Hematopoietic multipotent progenitor cell (in vitro differentiated cells): ENCODE results near the gene VANGL2. TPM values are rescaled to one million over a fixed set of nuclear protein-coding genes. Genes with fewer than 3 reads are reported as not detected.

Experiments used
- DNase-seq, 3 donors: peaks; one replicate each; pipeline ENCODE4 v3.0.0-alpha.2; 2011 to 2015; ENCODE audit warnings: low read depth in 2 of 3, low spot score in 2 of 3
- total RNA-seq: library from RNA; depleted of rRNA; stranded (reverse); fragments of >200 nt; gene quantifications from one replicate; pipeline ENCODE4 v1.2.3, GENCODE V29; 2012

The VANGL2 gene
- 3.8 TPM for total RNA-seq

DNA sequence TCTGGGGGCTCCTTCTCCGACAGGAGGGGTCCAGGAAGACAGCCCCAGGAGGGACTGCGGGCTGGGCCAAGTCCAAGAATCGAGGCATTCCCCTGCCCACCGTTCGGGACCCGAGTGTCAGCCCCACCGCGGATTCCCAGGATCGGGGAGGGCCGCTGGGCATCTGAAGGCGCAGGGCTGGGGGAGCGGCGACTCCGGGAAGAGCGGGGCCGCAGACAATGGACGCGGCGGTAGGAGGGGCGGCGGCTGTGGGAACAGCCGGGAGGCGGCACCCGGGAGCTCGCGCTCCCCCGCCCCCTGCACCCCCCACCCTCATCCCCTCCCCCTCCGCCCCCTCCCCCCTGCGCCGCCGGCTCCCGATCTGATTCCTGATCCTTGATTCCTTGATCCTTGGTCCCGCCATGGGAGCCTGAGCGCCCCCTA lies at the start of gene VANGL2:
VANGL2 (plus strand) TSS at position 342 of the 423 bp plus-strand sequence. CDS start 15,274 bp downstream, outside the sequence.
- peak in 2 of 3 donors; percentile 64 to 71 for DNase-seq

DNA sequence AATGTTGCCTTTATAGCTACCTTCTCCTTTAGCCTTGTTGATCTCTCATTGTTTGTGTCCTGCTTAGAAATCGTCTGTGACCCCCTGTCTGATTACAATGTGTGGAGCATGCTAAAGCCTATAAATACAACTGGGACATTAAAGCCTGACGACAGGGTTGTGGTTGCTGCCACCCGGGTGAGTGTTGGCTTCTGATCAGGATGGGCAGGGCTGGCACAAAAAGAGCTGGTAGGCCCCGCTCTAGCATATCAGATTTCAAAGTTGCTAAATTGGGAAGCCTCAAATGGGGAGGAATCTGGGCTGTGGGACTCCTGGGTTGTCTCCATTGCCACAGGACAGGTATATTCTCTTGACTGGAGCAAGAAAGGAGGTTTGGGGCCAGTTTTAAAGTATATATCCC lies 48.7 kb upstream of the VANGL2 start:
- DNase-seq, result no peak

DNA sequence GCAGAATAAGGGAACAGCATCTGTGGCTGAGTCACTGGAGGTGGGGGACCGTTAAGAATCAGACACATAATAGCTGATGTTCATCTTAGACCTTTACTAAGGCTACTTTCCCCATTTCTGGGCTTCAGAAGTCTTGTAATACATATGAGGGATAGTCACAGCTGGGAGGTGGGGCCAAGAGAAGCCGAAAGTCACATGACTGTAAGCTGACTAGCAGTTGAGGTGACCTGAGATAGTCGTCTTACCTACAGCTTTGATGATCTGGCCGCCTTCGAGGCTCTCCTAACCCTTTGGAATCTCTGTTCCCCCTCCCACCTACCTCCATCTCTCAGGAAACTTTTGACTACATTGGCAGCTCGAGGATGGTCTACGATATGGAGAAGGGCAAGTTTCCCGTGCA lies 47.8 kb upstream of the VANGL2 start:
- no peak for DNase-seq

DNA sequence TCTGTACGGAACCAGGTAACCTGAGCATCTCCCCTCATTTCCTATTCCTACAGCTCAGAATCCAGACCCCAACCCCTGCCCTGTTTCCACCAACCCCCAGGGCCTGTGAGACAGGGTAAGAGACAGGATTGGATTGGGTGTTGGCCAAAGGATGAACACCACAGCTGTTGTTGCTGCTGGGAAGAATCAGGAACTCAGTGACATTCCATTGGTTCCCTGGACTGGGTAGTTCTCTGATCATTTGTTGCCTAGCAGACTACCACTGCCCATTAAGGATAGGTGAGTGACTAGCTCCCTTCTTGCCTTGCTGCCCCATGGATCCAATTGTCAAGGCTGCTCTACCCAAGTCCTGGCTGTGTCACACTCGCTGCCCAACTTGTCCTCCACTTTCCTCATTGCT lies 47.1 kb upstream of the VANGL2 start:
- DNase-seq, result no peak

DNA sequence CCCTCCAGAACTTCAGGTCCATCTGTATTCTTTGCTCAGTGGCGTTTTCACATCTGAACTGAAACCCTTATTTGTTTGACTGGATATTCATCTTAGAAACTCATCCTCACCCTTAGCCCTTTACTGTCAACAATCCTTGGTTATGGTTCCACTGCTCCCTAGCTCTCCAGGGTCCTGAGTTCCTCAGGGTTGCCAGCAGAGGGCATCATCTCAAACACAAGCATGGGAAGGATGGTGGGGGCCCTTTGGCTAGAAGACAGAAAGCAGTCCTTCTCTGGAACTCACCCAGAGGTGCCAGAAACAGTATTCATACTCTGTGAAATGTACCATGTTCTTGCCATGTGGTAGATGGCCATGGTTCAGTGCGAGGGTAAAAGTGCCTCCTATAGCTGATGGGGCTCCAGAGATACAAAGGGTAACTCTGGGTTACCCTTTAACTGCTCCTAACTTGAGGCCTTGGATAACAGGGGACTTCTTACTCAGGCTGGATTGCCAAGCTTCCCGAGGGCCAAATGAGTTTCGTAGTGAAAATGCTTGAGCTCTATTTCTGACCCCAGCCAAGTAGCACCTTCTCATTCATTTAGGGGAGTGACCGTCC lies 45.9 kb upstream of the VANGL2 start:
- DNase-seq, result peak in 2 of 3 donors; percentile 36 to 57

DNA sequence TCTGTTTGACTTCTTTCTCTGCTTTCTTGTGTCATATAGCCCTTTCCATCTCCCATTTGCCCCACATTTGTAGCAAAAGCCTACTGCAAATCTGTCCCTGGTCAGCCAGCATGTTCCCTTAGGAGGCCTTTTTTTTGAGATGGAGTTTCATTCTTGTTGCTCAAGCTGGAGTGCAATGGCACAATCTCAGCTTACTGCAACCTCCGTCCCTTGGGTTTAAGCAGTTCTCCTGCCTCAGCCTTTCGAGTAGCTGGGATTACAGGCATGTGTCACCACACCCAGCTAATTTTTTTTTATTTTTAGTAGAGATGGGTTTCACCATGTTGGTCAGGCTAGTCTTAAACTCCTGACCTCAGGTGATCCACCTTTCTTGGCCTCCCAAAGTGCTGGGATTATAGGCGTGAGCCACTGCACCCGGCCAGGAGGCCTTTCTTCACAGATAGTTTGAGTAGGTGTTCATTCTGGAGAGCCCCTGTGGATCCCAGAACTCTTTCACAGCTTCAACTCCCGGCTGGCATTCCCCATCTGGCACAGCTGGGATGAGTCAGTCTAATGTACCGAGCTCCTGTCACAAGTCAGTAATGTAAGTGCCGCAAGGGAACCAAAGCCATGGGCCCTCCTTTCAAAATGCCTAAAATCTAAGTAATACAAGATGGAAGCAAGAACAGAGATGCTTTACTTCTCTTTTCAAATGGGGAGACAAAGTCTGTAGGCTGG lies 42.9 kb upstream of the VANGL2 start:
- no peak for DNase-seq

DNA sequence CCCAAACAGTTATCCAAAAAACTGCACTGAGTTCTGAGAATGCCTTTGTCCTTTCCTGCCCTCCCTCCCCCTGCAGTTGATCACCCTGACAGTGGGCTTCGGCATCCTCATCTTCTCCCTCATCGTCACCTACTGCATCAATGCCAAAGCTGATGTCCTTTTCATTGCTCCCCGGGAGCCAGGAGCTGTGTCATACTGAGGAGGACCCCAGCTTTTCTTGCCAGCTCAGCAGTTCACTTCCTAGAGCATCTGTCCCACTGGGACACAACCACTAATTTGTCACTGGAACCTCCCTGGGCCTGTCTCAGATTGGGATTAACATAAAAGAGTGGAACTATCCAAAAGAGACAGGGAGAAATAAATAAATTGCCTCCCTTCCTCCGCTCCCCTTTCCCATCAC lies 42.3 kb upstream of the VANGL2 start:
- no peak for DNase-seq

DNA sequence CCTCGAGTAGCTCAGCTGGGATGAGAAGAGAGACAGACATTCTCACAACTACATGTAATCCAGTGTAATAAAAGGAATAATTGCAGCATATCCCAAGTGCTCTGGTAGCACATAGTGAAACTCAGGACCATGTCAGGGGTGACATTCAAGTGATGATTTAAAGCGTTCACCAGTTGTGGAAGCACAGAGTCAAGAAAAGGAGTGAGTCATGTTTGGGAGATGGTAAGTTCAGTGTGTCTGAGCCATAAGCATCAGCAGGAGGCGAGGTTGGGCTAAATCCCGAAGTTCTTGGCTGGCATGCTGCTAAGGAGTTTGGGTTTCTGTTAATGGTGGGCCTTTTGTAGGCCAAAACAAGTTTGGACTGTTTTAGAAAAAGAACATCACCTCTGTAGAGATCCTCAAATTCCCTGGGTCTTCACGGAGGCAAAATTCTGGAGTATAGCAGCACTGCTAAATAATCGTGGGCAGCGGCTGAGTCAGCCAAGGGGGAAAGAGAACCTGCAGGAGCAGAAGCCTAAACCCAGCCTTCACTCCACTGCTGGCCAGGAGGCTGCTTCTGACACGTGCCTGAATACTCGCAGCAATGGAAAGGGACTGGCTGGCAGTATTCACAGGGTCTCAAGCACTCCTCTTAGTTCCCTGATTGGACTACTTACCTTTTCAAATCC lies 40.7 kb upstream of the VANGL2 start:
- DNase-seq, result no peak

DNA sequence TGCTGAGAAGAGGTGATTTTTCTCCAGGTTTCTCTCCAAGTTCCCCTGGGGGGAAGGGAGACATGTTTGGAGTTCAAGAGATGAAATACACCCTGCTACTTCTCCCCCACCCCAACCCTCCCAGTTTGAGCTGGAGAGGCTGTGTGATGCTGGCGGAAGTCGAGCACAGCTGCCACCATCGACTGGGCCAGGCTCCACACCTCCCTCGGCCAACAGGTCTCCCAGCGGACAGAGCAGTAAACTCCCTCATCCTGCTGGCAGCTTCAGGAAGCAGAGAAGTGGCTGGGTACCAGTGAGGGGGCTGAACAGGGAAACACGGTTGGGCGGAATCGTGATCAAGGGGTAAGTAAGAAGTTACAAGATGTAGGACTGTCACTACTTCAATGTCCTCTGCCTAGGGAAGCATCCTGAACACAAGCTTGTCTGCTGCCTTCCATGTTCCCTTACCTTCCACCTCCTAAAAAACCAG lies 40.1 kb upstream of the VANGL2 start:
- DNase-seq, result no peak

DNA sequence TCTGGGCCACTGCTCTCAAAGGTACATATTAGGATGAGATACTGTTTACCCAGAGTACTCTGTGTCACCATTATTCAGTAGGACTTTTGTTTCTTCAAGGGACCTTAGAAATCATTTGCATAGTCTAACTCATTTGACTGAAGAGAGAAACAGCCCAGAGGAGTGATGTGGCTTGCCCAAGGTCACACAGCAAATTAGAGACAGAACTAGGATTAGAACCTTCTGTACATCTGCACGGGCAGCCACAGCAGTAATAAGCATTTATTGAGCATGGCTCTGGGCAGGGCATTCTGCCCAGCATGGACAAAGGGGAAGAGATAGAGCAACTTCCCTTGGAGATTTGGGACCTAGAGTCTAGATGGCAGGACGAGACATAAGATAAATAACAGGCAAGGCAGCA lies 39.2 kb upstream of the VANGL2 start:
- no peak for DNase-seq

DNA sequence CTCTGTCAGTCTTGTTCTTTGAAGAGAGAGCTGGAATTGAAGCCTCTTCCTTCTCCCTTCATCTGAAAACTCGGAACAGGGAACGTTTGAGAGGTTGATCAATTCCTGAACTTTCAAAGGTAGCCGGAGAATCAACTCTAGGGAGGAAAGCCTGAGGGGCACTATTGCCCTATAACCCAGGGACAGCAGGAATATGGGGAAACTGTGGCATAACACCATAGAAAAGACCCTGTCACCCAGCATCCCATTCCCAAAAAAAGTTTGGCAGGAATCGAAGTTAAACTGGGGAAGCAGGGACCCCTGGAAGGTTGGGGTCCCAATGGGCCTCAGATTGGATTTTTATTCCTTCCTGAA lies 38.6 kb upstream of the VANGL2 start:
- DNase-seq, result no peak

DNA sequence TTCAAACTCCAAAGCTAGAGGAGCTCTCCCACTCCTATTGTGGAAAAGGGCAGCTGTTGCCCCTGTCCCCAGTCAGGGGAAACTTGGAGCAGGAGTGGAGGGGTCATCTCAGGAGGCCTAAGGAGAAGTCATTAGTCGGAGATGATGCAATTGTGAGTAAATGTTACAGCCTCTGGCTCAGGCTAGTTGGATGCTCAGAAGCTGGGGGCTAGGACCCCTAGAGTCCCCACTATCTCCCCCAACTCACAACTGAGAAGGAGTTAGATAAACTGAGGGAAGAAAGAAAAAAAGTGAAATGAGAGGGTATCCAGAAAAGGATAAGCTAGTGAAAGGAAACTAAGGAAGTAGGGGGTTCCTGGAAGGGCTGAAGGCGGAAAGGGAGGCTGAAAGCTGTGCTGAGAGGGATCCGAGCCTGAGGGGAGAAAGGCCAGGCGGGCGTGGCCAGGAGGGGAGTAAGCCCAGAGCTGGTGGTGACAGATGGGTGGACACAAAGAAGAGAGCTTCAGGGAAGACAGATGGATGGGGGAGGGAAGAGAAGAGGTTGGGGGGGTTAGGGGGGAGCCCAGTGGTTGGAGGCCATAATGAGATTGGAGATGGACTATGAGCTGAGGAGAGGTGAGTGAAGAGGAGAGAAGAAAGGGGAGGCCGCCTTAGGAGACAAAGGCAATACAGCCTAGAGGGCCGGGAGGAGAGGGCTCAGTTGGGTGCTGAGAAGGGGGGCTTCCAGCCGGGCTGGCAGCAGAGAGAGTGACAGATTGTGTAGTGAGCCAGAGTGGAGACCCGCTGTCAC lies 38.0 kb upstream of the VANGL2 start:
- DNase-seq, result no peak

DNA sequence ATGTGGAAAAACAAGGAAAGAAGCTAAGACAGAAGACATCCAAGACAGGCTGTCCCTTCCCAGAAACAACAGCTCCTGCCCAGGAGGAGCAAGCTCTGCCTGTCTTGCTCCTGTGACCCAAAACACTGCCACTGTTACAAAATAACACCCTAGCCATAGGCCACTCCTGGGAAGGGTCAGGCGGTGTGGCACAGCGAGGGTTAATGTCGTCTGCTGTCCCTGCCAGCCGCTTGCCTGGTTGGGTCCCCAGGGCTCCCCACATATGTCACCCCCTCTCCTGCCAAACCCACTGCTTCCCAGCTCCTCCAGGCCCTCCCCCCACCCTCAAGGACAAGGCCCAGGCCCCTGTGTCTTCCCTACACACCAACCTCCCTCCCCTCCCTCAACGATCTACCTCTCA lies 37.4 kb upstream of the VANGL2 start:
- DNase-seq, result no peak

DNA sequence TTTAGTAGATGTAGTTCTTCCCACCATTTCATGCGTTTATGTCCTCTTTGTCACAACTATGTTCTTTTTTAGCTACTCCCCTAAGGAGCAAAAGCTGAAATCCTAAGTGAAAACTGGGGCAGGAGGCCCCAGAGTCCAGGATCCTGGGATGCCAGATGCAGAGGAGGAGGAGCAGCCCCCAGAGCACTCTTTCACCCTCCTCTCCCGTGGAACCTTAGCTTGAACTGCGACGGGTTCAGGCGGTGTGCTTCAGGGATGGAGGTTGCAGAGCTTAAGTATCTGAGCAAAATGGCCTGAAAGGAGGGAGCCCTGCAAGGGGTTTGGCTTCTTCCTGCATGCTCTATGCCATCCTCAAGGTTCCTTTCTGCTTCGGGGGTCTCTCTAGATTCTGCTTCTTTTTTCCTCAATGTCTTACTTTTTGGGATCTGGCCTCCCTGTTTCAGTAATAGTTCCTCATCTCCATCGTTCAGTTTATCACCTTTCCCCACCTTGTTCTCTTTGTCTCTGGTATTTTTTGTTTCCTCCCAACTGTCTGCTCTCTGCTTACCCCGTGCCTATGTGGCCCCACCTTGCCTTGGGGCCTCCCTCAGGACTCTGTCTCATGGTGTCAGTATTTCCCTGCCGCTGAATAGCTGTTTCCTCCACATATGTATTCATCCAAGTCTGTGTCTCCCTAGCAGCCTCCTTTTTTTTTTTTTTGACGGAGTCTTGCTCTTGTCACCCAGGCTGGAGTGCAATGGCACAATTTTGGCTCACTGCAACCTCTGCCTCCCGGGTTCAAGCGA lies 36.2 kb upstream of the VANGL2 start:
- DNase-seq, result no peak

DNA sequence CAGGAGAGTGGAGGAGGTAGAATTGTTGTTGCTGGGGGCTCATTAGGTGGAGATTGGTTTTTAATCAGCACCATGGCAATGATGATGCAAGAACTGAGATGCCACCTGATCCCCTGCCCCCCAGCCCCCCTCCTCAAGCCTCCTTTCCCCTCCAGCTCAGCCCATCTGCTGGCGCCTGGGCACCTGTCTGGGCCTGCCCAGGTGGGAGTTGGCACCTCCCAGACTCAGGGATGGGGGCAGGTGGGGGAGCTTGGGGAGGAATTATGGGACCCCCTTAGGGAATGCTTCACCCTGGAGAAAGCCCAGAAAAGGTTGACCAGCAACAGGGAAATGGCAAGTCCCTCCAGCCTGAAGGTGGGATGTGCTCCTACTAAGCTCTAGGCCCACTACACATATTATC lies 35.0 kb upstream of the VANGL2 start:
- DNase-seq, result no peak

DNA sequence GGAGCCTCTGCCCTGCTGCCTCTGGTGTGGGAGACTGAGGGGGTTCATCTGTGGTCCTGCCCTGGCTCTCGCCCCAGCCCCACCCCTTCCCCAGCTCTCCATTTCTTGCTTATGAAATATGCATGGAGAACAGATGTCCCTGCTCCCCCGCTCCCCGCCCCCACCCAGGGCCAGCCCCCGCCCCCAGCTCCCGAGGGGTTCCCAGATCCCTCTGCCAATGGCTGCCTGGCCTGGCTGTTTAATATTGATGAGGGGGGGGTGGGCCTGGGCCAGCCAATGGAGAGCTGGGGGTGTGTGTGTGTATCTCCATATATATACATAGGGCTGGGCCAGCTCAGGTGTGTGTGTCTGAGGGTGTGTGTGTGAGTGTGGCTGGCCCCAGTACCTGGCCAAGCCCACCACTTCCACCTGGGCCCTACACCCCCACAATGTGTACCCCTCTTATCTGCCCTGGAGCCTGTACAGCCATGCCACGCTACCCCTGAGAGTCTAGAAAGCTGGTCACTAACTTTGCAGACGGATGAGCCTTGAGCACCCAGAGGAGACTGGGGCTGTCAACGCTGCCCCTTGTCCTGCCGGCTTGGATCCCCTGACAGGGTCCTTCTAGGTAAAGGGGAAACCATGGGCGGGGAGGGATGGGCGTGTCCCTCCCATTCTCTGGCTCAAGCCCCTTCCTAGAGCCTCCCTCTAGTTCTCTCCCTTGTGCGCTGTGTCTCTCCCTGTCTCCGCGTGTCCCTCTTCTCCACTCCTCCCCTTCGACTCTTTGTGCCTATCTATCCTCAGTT lies 33.4 kb upstream of the VANGL2 start, which contains the start of gene NHLH1:
NHLH1 (plus strand) TSS at position 341 of the 785 bp plus-strand sequence. CDS start 3,661 bp downstream, outside the sequence.
- DNase-seq, result no peak

DNA sequence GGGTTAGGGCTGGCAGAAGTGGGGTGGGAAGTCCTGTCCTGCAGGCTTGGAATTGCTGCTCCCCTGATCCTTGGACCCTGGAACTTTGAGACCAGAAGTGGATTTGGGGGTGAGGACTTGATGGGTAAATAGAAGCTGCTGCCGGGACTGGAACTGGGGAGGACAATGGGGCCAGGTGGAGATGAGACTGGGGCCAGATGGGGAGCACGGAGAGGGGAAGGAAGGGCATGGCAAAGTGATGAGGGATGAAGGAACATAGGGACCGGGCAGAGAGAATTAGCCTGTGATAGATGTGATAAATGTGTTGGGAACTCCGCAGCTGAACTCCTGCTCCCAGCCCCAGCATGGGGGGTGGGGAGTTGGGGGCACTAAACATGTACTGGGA lies 32.9 kb upstream of the VANGL2 start:
- DNase-seq, result no peak

DNA sequence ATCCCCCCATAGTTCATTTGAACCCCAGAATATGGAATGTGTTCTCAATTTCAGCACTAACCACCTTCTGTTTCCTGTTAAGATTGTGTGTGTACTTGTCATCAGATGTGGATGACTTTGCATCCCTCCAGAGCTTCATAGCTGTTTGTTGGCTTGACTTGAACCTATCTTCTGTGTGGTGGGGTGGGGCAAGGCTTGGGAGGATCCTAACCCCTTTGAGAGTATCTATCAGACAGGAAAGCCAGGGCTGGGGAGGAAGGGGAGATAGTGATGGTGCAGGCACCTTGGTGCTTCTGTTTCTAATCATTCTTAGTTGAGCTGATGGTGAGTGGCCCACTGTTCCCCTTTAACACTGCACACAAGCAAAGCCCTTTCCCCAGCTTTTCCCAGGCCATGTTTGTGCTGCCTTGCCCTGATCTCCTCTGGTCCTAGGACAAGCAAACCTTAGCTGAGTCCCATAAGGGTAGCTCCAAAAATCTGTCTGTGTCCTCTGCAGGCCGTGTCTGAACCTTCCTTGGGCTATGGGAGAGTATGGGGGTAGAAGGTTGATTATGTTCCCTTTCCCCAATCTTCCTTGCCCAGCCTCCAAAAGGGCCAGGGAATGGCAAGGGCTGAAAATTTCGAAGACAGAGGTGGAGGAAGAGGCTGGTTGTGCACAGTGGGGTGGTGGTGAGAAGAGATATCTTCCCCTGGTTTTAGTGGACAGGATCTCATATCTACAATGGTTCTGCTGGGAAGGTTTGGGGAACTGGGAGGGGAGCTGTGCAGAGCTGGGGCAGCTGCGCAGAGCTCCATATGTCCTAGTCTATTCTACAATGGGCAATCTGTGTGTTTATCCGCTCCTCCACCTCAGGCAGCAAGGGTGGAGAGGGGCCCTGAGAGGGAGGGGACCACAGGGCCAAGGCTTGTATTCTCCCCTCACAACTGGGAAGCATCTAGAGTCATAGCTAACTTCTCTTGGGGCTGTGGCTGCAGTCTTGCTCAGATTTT lies 32.1 kb upstream of the VANGL2 start:
- peak in 2 of 3 donors; percentile 54 to 84 for DNase-seq
